ENCODE data around the gene RAB37.

Gene RAB37

DNA sequence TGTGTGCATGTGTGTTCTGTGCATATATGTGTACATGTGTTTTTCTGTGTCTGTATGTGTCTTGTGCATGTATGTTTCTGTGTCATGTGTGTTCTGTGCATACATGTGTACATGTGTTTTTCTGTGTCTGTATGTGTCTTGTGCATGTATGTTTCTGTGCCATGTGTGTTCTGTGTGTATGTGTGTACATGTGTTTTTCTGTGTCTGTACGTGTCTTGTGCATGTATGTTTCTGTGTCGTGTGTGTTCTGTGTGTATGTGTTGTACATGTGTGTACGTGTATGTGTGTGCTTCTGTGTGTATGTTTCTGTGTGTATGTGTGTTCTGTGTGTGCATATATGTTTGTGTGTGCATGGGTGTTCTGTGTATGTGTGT, 8.4 kb upstream of the RAB37 start:
- DNase-seq: no peak

DNA sequence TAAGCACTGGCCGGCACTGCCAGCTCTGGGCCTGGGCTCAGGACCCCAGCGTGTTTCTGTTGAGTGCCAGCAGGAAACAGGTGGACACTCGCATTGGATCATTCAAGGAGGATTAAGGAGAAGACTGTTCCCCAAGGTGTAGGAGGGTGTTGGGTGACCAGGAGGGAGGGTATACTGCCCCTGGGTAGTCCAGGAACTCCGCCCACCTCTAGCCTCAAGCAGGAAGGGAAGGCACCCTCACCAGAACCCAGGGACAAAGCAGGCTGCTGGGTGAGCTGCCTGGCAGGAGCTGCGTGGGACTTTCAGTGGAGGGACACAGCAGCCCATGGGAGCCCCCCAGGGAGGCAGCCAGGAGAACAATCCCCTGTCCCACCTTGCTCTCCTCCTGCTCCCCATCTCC, 7.7 kb upstream of the RAB37 start:
- DNase-seq: no peak

DNA sequence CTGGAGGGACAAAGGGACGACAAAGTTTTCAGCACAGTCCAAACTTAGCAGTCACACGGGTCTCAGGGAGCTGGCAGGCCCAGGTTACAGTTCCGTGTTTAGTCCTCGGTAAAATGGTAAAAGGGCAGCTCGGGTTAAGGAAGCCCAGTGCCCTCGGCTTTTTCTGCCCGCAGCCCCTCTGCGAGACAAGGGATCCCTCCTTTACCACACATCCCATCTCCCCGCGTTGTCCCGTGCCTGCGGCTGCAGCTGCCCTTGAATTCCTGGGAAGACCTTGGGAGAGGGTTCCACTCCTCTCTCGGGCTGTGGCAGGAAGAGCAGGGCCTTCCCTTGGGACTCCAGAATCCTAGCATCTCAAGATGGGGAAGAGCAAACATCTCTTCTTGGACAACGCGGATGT, 7.2 kb upstream of the RAB37 start:
- no peak for DNase-seq

DNA sequence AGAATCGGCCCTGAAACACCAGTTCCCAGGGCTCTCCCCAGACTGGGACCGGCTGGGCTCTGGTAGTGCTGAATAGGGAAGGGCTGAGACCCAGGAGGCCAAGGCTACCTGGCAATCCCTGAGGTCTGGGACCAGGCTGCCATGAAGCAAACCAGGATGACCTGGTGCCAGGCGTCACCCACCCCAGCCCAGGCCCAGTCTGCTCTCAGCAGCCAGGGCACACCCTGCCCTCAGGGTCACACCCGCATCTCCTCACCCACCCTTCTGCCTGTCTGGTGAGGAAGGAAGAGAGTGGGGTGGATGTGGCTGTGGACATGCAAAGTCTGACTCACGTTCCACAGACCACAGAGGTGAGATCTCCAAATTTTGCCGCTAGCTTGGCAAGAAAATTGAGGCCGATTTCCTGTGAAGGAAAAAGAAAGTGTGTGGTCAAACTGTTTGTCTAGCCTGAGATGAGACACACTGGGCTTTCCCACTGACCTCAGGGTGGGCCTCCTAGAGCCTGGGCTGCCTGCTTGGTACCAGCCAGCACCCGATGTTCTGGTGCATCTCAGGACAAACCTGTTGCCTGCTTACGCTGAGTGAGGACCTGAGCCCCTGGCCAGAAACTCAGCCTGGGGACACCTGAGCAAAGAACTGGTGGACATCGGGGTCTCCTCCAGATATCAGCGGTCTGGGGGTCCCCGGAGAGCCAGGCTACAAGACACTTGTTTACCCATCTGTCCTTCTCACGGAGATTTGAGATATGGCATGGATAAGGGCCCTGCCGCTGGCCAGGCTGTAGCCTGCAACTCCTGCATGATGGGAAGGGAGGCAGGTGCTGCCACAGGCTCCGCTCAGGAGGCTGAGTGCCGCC, 6.3 kb upstream of the RAB37 start:
- peak; percentile 72 to 79 for DNase-seq

DNA sequence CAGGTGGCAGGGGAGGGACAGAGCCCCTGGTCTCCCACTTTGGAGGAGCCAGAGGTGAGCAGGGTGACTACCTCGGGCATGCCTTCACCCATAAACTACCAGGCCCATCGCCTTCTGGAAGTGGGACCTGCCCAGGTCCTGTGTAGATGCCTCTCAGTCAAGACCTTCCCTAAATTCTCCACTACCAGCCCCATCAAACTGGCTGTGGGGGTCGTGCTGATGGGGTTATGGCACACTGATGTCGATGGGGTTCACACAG, 5.8 kb upstream of the RAB37 start:
- DNase-seq: no peak

DNA sequence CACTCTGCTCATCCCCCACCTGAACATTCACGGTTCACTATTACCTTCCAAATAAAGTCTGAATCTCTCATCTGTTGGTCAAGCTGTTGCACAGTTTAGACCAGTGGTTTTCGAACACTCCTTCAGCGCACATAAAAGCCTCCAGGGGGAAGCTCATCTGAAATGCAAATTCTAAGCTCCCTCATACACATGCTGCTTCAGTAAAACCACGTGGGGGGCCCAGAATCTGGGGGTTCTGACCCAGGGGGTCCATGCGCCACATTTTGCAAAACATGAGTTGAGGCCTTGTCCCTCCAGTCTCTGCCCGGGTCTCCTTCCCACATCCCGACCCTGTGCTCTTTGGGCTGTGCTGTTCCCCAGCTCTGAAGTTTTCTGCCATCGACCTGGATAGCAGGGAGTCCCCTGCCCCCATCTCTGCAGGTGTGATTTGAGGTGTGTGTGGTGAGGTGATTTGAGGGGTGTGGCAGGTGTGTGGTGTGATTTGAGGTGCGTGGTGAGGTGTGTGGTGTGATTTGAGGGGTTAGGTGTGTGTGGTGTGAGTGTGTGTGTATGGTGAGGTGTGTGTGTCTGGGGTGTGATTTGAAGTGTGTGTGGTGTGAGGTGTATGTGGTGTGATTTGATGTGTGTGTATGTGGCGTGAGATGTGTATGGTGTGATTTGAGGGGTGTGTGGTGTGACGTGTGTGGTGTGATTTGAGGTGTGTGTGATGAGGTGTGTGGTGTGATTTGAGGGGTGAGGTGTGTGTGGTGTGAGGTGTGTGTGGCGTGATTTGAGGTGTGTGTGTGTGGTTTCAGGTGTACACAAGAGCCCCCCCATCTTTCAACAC, 4.8 kb upstream of the RAB37 start:
- no peak for DNase-seq

DNA sequence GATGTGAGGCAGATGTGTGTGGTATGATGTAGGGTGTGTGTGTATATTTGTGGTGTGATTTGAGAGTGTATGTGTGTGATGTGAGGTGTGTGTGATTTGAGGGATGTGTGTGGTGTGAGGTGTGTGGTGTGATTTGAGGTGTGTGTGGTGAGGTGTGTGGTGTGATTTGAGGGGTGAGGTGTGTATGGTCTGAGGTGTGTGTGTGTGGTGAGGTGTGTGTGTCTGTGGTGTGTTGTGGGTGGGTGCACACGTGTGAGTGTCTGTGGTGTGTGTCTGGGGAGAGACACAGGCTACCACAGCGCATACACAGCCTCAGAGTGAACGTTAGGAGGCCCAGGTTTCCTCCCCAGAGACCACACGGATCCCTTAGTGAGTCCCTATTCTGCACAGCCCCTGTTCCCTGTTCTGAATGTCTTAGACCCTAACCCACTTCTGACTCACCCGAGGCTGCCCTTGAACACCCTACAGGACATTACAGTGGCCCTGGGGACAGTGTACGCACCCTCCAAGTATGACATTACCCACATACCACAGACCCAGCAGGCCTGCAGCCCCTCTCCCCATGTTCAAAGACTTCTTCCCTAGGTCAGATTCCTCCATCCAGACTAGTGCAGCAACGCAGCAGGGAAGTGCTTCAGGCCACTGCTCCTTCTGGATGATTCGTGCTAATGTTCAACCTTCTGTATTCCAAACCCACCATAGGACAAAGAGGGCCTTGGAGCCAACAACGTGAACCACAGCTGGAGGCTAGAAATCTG, 3.5 kb upstream of the RAB37 start:
- DNase-seq: peak; percentile 37 to 45

DNA sequence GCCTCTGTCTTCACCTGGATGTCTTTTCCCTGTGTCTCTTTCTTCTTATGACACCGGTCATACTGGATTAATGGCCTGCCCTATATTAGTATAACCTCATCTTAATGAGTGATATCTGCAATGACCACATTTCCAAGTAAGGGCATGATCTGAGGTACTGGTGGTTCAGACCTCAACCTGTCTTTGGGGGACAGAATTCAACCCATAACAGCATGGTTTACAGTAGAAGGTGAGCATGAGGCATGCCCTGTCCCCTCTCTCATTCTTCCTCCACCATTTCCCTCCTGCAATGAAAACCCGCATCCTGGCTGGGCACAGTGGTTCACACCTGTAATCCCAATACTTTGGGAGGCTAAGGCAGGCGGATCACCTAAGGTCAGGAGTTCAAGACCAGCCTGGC, 2.8 kb upstream of the RAB37 start:
- DNase-seq: no peak

DNA sequence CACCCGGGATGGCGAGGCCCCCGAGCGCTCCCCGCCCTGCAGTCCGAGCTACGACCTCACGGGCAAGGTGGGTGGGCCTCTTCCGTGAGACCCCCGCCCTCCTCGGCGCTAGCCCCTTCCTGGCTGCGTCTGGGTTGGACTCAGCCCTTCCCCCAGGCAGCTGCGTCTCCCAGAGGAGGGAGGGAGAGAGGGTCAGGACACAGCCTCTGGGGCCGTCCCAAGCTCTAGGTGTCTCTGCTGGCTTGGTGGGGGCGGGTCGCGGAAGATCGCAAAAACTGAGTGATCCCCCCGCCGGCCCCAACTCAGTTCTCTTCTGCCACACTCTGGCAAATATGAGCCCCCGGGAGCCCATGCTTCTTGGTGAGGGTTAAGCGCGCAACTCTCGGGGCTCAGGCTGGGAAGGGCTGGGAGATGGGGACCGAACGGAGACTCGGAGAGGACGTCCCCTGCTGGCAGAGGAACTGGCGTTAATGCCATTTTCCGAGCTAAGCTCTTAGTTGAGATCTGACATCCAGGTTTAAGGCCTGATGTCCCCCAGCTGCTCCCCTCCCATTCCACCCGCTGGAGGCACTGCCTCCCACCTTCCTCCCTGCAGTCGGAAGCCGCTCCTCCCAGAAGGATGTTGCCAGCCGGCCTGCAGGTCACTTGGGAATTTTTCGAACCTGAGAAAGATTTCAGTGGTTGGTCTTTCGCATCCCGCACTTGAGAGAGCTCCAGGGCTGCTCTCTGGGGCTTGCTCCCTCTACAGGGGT, 419 bp downstream of the RAB37 start:
- peak; percentile 41 to 51 for DNase-seq

DNA sequence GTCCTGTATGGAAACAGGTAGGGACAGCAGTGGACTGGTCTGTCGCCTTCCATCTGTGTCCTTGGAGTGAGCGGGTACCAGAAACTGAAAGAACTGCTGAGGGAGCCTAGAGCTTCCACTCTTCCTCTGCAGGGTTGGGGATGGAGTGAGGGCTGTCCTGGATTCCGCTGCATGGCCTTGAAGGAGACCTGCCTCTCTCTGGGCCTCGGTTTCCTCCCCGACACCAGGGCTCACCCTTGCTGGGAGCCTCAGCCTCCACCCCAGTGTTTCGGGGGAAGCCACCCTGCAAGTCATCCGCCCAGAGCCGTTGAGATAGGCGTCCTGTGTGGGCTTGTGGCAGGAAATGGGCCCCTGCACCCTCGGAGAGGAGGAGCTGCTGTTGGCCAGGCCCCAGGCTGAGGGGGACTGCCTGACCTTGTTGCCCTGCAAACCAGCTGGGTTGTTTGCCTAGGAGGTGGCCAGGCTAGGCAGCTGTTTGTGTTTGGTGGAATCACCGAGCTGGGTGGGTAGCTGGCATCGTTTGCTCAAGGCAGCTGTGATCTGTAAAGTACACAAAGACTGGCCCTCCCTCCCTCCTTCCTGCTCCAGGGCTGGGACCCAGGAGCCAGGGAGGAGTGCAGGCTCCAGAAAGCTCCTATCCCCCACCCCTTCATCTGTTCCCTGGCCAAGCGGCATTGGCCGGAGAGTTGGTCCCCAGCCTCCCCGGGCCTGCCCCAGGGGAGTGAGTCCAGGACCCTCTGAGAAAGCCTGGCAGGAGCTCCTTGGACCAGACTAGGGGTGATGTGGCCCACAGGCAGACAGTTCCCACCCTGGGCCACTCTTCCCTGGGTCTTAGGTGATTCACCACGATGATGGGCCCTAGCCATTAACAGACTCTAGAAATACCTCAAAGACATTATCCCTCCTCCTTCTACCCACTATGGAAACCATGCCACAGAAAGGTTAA, 1.3 kb downstream of the RAB37 start:
- DNase-seq: peak; percentile 78 to 82

DNA sequence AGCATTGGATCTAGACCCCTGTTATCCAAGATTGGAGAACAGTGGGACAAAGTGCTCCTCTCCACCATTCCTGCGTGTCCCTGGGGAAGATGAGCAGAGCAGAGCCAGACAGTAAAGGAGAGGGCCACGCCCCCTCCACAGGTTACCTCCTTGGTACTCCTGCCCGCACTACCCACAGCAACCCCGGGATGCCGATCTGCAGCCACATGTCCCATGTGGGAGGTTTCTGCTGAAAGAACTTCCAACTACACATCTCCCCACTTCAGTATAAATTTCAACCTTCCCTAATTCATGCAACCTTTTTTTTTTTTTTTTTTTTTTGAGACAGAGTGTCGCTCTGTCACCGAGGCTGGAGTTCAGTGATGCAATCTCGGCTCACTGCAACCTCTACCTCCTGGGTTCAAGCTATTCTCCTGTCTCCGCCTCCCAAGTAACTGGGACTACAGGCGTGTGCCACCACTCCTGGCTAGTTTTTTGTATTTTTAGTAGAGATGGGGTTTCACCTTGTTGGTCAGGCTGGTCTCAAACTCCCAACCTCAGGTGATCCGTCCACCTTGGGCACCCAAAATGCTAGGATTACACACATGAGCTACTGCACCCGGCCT, 2.3 kb downstream of the RAB37 start:
- no peak for DNase-seq

DNA sequence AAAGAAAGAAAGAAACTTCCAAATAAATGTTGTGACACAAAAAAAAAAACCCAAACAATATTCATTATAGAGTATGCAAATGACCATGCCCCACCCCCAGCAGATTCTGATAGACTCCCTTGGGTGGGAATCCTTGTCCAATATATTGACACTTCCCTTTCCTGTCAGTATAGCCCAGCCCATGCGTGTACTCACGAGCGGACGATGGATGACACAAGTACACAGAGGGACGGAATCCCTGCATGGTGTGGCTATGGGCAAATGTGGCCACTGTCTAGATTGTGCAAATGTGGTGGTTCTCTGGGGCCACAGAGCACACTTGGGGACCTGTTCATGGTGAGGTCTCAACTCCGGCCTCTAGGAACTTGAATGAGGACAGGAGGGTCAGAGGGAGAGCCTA, 3.1 kb downstream of the RAB37 start:
- no peak for DNase-seq

DNA sequence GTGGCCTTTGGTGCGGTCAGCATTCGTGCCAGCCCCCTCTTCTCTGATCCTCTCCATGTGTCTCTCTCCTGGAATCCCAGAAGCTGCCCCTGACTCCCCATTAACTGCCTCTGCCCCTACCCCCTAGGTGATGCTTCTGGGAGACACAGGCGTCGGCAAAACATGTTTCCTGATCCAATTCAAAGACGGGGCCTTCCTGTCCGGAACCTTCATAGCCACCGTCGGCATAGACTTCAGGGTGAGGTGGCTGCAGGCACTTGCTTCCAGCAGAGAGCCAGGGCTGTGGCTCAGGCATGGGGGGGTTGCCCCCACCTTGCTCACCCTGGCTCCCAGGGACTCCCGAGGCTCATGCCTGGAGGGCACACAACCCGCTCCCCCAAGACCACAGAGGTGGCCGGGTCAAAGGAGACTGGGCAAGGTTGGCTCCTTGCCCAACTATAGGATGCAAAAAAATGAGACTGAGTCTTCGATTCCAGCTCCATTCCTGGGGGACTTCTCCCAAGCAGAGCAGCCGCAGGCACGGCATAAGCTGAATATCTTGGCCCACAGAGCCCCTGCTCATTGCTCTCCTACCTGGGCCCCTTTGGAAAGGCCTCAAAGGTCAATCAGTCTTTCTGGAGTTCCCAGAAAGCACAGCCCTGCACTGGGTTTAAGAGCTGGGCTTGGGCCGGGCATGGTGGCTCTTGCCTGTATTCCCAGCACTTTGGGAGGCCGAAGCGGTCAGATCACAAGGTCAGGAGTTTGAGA, 3.8 kb downstream of the RAB37 start:
- DNase-seq: no peak

DNA sequence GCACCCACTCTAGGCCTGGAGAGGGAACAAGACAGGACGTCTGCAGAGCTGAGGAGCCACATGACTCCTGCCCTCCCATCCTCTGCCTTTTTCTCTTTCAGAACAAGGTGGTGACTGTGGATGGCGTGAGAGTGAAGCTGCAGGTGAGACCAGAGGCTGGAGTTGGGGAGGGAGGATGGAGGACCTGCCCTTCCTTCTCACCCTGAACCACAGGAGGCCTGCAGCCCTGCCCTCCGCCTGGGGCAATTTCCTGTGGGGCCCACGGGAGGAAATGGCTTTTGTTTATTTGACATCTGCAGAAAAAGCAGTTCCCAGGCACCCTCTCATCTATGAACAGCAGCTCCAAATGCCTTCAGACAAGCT, 5.1 kb downstream of the RAB37 start:
- peak; percentile 53 to 59 for DNase-seq

DNA sequence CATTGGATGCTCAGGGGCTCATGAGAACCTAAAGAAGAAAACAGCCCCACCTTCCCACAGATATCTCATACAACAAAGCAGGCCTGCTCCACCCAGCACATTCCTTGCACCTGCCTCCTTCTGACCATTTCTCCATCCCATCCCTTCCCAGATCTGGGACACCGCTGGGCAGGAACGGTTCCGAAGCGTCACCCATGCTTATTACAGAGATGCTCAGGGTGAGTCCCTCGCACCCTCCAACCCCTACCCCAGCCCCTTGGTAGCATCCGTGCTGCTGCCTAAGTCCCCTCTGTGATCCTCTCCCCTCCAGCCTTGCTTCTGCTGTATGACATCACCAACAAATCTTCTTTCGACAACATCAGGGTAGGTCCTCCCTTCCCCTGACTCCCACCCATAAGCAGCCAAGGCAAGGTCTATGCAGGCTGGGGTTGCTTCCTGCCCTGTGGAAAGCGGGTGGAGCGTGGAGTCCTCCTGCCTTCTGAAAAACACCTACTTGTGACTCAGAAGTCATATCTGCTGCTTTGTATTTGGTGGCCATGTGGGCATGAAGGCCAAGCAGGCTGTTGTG, 6.0 kb downstream of the RAB37 start:
- DNase-seq: no peak

DNA sequence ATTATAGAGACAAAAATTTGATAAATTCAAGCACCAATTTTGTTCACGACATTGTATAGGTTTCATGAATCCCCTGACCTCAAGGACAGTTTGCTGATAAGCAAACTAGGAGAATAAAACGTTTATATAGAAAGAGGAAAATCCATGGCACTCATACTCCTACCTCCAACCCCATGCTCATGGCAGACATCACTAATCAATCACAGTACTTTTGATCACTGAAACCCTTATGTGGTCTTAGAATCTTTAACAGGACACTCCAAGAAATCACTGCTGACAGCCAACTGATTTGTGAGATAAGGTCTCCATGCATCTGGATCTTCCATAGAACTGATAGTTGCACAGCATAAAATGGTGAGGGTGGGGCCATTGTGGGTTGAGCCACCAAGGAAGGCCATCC, 6.7 kb downstream of the RAB37 start:
- DNase-seq: no peak

DNA sequence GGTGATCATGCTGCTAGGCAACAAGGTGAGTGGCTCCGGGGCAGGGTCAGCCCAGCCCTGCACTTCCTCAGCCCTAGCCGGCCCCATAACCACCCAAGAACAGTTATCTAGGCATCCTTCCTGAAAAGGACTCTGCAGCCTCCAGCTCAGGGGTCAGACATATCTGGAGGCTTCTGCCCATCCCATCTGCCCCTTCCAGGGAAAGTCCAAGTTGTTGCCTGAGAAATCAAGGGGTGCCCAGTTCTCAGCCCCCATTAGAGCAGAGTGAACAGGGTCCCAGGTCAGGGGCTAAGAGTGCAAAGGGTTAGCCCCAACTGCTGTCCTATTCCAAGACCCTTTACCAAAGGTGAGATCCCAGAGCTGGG, 7.3 kb downstream of the RAB37 start:
- DNase-seq: no peak

DNA sequence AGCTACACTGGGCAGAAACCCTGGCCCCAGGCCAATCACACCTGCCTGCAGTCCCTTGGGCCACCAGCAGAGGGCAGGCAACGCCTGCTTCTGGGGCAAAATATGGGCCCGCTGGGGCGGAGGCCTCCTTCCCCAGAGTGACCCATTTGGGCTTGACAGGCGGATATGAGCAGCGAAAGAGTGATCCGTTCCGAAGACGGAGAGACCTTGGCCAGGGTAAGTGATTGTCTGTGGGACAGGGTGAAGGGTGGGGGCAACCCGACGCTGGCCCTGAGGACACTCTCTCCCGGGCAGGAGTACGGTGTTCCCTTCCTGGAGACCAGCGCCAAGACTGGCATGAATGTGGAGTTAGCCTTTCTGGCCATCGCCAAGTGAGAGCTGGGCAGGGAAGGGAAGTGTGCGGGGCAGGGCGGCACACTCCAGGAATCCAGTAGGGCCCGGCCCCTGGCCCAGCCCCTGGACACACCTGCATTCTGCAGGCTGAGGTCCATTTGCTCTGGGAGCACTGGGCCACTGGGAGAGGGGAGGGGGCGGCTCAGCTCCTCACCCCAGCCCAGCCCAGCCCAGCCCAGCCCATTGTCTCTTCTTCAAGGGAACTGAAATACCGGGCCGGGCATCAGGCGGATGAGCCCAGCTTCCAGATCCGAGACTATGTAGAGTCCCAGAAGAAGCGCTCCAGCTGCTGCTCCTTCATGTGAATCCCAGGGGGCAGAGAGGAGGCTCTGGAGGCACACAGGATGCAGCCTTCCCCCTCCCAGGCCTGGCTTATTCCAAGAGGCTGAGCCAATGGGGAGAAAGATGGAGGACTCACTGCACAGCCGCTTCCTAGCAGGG, 7.9 kb downstream of the RAB37 start:
- peak; percentile 83 to 87 for DNase-seq

DNA sequence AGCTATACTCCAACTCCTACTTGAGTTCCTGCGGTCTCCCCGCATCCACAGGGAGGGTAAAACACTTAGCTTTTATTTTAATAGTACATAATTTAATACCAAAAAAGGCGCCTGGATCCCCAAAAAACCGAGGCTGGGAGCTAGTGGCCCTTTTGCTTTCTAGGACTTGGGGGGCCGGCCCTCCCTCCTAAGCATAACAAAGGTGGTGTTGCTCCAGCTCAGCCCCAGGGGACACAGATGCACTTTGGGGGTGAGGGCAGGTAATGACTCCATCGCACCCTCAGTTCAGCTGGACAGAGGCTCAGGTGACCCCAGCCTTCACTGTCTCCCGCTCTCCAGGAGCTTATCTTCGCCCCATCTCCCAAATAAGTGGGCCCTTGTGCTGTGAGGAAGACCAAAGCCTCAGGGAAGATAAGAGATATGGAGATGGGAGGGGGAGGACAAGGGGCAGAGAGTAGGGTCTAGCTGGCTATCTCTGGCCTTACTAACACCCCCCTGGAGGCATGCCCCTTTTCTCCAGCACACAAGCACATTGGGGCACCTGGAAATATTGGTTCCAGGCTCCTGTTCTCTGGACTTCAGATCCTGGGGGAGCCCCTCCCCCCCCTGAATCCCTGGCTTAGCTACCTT, 8.6 kb downstream of the RAB37 start:
- DNase-seq: no peak

All from CD4-positive, alpha-beta T cell treated with Interleukin-1 beta for 1 hour (primary cell).